UCSD-AML1 (cell line): ENCODE measurements around the gene PLD2.
"Not testable (repeated sequence)": the region's sequence is repeated elsewhere in the genome, so short reads cannot be mapped to it uniquely, and the experiment has no call there.

Experiments
- DNase-seq: peaks from one replicate; lab custom pipeline; 2025; ENCODE audit not compliant: unreplicated experiment; lab: John Stamatoyannopoulos, UW

The PLD2 gene

GRCh38 chr17:4789701-4789950 is 17.3 kb upstream of the PLD2 start:
- DNase-seq: no peak

GRCh38 chr17:4789951-4790704 is 16.8 kb upstream of the PLD2 start:
- peak; percentile 88 for DNase-seq

GRCh38 chr17:4790705-4791088 is 16.3 kb upstream of the PLD2 start:
- no peak for DNase-seq

GRCh38 chr17:4795168-4795567 is 11.8 kb upstream of the PLD2 start:
- DNase-seq: no peak

GRCh38 chr17:4796552-4796920 is 10.4 kb upstream of the PLD2 start:
- peak; percentile 28 for DNase-seq

GRCh38 chr17:4800462-4801196 is 6.3 kb upstream of the PLD2 start:
- DNase-seq: no peak

GRCh38 chr17:4802228-4802627 is 4.7 kb upstream of the PLD2 start, which contains the start of gene C17orf114:
C17orf114 (minus strand) TSS chr17:4802328.
- no peak for DNase-seq

GRCh38 chr17:4806456-4806776 is 536 bp upstream of the PLD2 start:
- no peak for DNase-seq

GRCh38 chr17:4807605-4808377 is 839 bp downstream of the PLD2 start:
- no peak for DNase-seq

GRCh38 chr17:4808378-4808767 is 1.4 kb downstream of the PLD2 start:
- DNase-seq: no peak

GRCh38 chr17:4810696-4811290 is 3.8 kb downstream of the PLD2 start:
- DNase-seq: no peak

GRCh38 chr17:4811471-4811870 is 4.5 kb downstream of the PLD2 start:
- no peak for DNase-seq

- DNase-seq: no peak
These were observed 5.7 kb downstream of the PLD2 start for GRCh38 chr17:4812690-4813089.

GRCh38 chr17:4815043-4815675 is 8.2 kb downstream of the PLD2 start:
- no peak for DNase-seq

- DNase-seq: no peak
These were observed 9.9 kb downstream of the PLD2 start for GRCh38 chr17:4816826-4817225.

GRCh38 chr17:4818276-4818675 is 11.3 kb downstream of the PLD2 start:
- no peak for DNase-seq

- no peak for DNase-seq
These were observed 15.9 kb downstream of the PLD2 start for GRCh38 chr17:4822835-4823234.

- no peak for DNase-seq
These were observed 16.6 kb downstream of the PLD2 start for GRCh38 chr17:4823373-4824089.

- no peak for DNase-seq
These were observed 20.4 kb downstream of the PLD2 start for GRCh38 chr17:4827399-4827798.

- not testable (repeated sequence) for DNase-seq
These were observed 25.9 kb downstream of the PLD2 start for GRCh38 chr17:4832829-4833177.
